ENCODE data around the gene FRMD4B. TPM values are rescaled to one million over a fixed set of nuclear protein-coding genes. Genes with fewer than 3 reads are reported as not detected.

FRMD4B gene
- total RNA-seq, 4 donors from 2014 or later: 34.9 to 70.0 (median 38.5) TPM

DNA sequence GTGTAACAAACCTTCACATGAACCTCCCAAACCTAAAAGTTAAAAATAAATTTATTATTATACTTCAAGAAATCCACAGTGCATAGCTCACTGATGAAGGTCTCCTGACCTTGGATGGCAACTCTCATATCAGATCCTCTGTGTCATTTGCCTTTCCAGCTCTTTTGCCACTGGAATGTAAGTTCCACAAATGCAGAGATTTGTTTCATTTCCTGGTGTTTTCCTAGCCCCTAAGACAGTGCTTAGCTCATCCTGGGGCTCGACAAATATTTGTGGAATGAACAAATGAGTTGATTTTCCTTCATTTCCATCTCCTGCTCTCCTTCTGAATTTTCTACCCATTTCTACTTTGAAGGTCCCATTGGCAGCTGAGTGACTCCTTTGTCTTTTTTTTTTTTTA is 56.0 kb downstream of the FRMD4B start:
- TF ChIP-seq, protein P1, sequence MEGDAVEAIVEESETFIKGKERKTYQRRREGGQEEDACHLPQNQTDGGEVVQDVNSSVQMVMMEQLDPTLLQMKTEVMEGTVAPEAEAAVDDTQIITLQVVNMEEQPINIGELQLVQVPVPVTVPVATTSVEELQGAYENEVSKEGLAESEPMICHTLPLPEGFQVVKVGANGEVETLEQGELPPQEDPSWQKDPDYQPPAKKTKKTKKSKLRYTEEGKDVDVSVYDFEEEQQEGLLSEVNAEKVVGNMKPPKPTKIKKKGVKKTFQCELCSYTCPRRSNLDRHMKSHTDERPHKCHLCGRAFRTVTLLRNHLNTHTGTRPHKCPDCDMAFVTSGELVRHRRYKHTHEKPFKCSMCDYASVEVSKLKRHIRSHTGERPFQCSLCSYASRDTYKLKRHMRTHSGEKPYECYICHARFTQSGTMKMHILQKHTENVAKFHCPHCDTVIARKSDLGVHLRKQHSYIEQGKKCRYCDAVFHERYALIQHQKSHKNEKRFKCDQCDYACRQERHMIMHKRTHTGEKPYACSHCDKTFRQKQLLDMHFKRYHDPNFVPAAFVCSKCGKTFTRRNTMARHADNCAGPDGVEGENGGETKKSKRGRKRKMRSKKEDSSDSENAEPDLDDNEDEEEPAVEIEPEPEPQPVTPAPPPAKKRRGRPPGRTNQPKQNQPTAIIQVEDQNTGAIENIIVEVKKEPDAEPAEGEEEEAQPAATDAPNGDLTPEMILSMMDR (IDR thresholded peaks at IDR 0.05; ENCODE audit: low read depth): no peak

DNA sequence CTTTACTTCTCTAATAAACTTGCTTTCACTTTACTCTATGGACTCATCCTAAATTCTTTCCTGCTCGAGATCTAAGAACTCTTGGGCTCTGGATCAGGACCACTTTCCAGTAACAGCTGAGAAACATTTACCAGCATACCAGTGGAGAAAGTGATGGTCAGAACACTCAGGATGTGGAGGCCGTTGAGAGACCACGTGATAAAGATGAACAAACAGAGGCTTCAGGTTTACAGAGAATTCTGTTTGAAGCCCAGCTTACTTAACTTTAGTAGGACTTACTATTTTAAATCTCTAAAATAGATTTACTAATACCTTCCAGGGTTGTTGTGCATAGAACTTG is 57.0 kb downstream of the FRMD4B start:
- TF ChIP-seq, protein P1 (IDR thresholded peaks at IDR 0.05; ENCODE audit: low read depth): no peak

DNA sequence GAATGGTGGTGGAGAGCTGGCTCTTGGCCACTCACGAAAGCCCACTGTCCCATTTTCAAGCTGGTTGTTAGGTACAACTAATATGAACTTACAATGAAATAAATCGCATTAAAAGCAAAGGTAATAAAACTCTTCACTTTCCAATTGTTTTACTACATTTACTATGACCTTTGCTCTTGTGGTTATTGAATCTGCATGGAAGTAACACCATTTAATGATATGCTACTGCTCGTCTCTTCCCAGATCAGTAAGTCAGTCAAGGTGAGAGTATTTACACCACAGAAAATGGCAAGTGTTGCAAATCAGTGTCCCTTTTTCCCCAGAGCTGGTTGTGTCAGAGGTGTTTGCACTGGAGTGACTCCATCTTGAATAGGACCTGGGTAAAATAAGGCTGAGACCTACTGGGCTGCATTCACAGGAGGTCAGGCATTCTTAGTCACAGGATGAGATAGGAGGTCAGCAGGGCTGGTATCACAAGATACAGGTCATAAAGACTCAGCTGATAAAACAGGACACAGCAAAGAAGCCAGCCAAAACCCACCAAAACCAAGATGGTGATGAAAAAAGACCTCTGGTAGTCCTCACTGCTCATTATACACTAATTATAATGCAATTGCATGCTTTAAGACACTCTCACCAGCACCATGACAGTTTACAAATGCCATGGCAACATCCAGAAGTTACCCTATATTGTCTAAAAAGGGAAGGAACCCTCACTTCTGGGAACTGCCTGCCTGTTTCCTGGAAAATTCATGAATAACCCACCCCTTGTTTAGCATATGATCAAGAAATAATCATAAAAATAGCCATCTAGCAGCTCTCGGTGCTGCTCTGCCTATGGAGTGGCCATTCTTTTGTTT is 57.6 kb downstream of the FRMD4B start:
- TF ChIP-seq, protein P1 (IDR thresholded peaks at IDR 0.05; ENCODE audit: low read depth): no peak

DNA sequence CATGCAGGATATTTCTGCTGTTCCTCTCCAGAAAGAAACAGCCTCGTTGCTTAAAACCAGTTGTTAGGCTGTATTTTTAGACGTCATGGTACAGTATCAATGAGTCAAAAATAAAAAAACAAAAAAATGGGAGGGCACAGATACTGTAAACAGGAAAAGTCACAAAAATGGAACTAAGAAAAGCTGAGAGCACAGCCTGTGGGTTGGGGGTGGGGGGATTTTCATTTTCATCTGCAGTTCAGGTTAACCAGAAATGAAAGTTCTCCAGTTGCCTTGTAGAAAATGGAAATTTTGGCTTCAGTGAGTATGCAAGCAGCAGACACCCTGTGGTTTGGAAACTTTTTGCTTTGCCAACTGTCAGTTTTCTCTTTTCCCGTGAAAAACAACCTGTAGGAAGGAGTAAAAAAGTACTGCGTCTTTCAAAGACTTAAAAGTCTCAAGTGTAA is 59.0 kb downstream of the FRMD4B start:
- TF ChIP-seq, protein P1 (IDR thresholded peaks at IDR 0.05; ENCODE audit: low read depth): no peak

DNA sequence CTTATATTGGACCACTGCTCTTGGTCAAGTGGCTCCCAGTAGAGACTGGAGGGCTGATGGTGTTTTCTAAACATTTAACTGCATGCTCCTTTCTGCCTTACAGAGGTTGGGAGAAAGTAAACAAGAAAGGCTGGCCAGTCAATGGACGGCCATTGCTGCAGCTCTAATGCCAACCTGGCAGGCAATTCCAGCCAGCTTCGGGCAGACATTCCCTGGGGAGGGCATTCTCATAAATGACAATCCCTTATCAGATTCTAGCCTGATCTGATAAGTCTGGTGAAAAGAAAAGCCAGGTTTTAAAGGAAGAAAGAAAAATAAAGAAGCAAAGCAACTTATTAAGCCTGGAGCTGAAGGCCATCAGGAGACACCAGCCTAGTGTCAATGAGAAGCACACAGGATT is 60.7 kb downstream of the FRMD4B start:
- TF ChIP-seq, protein P1 (IDR thresholded peaks at IDR 0.05; ENCODE audit: low read depth): no peak

DNA sequence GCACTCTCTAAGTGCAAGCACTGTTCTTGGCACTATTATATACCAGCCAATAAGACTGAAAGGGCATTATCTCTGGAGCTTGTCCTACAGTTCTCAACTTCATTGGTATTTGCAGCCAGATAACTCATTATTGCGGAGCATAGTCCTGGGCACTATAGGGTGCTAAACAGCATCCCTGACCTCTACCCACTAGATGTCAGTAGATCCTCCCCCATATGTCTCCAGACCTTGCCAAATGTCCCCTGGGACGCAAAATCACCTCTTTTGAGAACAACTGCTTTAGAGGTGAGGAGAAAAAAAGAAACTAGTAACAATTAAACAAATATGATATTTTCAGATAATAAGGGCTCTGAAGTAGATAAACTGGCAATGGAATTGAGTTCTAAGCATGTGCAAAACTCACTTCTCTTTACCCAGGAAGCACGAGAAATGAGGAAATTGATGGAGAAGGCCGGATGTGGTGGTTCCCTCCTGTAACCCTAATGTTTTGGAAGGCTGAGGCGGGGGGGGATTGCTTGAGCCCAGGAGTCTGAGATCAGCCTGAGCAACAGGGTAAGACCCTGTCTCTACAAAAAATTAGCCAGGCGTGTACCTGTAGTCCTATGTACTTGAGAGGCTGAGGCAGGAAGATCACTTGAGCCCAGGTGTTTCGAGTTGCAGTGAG is 61.4 kb downstream of the FRMD4B start:
- TF ChIP-seq, protein P1 (IDR thresholded peaks at IDR 0.05; ENCODE audit: low read depth): no peak

DNA sequence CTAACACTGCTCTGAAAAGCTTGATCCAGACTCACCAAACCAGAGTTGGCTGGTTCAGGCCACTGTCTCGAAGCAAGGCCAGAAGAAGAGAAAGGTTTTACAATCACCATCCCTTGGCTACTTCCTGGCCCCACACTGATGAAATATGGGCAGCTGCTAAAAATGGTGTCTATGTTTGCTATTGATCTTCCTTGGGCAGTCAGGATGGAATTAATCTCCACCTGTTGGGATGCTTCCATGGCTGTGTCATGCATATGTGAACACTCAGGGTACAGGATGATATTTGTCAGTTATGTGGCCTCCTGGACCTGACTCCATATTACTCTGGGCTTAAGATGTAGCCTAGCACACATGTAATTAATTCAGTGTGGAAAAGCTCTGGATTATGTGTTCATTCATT is 61.9 kb downstream of the FRMD4B start:
- TF ChIP-seq, protein P1 (IDR thresholded peaks at IDR 0.05; ENCODE audit: low read depth): no peak

All from subcutaneous adipose tissue (tissue), 4 donors.